Mesendoderm (in vitro differentiated cells): ENCODE results near the gene NIPBL.
"Not testable (repeated sequence)": the region's sequence is repeated elsewhere in the genome, so short reads cannot be mapped to it uniquely, and the experiment has no call there.

ENCODE experiments used
- DNase-seq: peaks from one replicate; pipeline ENCODE4 v3.0.0; 2013
- H2AK5ac ChIP-seq: 2 replicates; pipeline ENCODE4 v1.6.1; 2013; ENCODE audit warnings: low read length, inconsistent platforms
- H2BK120ac ChIP-seq: 2 replicates; pipeline ENCODE4 v1.6.1; 2013; ENCODE audit warnings: low read depth, mild to moderate bottlenecking, low read length, moderate library complexity, mixed read lengths
- H2BK15ac ChIP-seq: replicated peaks from 2 replicates; pipeline ENCODE4 v1.6.1; 2013; ENCODE audit warnings: low read depth, mild to moderate bottlenecking, moderate library complexity
- H2BK5ac ChIP-seq: 2 replicates; pipeline ENCODE4 v1.6.1; 2013; ENCODE audit warnings: low read length, inconsistent platforms
- H3K18ac ChIP-seq: 2 replicates; pipeline ENCODE4 v1.6.1; 2013; ENCODE audit warnings: mild to moderate bottlenecking, low read length, mixed read lengths
- H3K23ac ChIP-seq: one replicate; pipeline ENCODE4 v1.6.1; 2013; ENCODE audit warnings: low read length
- H3K27ac ChIP-seq: 2 replicates; pipeline ENCODE4 v1.5.1; 2013; ENCODE audit warnings: low read depth, mild to moderate bottlenecking, inconsistent platforms, low read length, moderate library complexity
- H3K27me3 ChIP-seq: 2 replicates; pipeline ENCODE4 v1.6.1; 2013; ENCODE audit warnings: low read length, control low read depth, mild to moderate bottlenecking, inconsistent platforms; ENCODE audit not compliant: insufficient read depth, poor library complexity
- H3K36me3 ChIP-seq: 2 replicates; pipeline ENCODE4 v1.6.1; 2013; ENCODE audit warnings: low read length, inconsistent platforms; ENCODE audit not compliant: control insufficient read depth, insufficient read depth
- H3K4ac ChIP-seq: one replicate; pipeline ENCODE4 v1.6.1; 2013; ENCODE audit warnings: low read depth, mild to moderate bottlenecking, low read length, moderate library complexity
- H3K4me1 ChIP-seq: 2 replicates; pipeline ENCODE4 v1.6.1; 2013; ENCODE audit warnings: low read depth, low read length, inconsistent platforms; ENCODE audit not compliant: control insufficient read depth
- H3K4me2 ChIP-seq: 2 replicates; pipeline ENCODE4 v1.6.1; 2013; ENCODE audit warnings: low read length
- H3K4me3 ChIP-seq: 2 replicates; pipeline ENCODE4 v1.5.1; 2013; ENCODE audit warnings: mild to moderate bottlenecking, low read length
- H3K56ac ChIP-seq: one replicate; pipeline ENCODE4 v1.6.1; 2013; ENCODE audit warnings: low read length
- H3K79me1 ChIP-seq: 2 replicates; pipeline ENCODE4 v1.6.1; 2013; ENCODE audit warnings: low read length, inconsistent platforms
- H3K79me2 ChIP-seq: 2 replicates; pipeline ENCODE4 v1.6.1; 2013; ENCODE audit warnings: mild to moderate bottlenecking, low read length; ENCODE audit not compliant: control insufficient read depth, insufficient read depth
- H3K9ac ChIP-seq: 2 replicates; pipeline ENCODE4 v1.6.1; 2013; ENCODE audit warnings: low read length, inconsistent platforms
- H4K5ac ChIP-seq: one replicate; pipeline ENCODE4 v1.6.1; 2013; ENCODE audit warnings: low read length
- H4K8ac ChIP-seq: one replicate; pipeline ENCODE4 v1.6.1; 2013; ENCODE audit warnings: low read depth, mild to moderate bottlenecking, control low read depth, low read length, moderate library complexity
- WGBS: extraction: QIAGEN DNeasy Blood & Tissue Kit; methylation state at CpG from one replicate; pipeline ENCODE4 v1.1.7; 2013; ENCODE audit warnings: low lambda C conversion rate, missing lambda C conversion rate; ENCODE audit not compliant: insufficient coverage; ENCODE audit errors: extremely low coverage; 5-methylcytosine and 5-hydroxymethylcytosine counted together

The NIPBL gene

DNA sequence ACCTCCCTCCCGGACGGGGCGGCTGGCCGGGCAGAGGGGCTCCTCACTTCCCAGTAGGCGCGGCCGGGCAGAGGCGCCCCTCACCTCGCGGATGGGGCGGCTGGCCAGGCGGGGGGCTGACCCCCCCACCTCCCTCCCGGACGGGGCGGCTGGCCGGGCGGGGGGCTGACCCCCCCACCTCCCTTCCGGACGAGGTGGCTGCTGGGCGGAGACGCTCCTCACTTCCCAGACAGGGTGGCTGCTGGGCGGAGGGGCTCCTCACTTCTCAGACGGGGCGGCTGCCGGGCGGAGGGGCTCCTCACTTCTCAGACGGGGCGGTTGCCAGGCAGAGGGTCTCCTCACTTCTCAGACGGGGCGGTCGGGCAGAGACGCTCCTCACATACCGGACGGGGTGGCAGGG lies 136.6 kb downstream of the NIPBL start:
- not testable (repeated sequence) for H3K18ac ChIP-seq, DNase-seq, H3K4me3 ChIP-seq, H3K36me3 ChIP-seq, H3K4ac ChIP-seq, H2BK5ac ChIP-seq, H3K4me1 ChIP-seq, H3K23ac ChIP-seq, H2BK15ac ChIP-seq, H2AK5ac ChIP-seq, H3K79me2 ChIP-seq, H4K5ac ChIP-seq, H3K56ac ChIP-seq, H3K27me3 ChIP-seq, H4K8ac ChIP-seq, H3K4me2 ChIP-seq, H3K27ac ChIP-seq, H2BK120ac ChIP-seq, H3K9ac ChIP-seq, H3K79me1 ChIP-seq
- no CpG with 5 or more reads among the region's 34 CpGs for WGBS

DNA sequence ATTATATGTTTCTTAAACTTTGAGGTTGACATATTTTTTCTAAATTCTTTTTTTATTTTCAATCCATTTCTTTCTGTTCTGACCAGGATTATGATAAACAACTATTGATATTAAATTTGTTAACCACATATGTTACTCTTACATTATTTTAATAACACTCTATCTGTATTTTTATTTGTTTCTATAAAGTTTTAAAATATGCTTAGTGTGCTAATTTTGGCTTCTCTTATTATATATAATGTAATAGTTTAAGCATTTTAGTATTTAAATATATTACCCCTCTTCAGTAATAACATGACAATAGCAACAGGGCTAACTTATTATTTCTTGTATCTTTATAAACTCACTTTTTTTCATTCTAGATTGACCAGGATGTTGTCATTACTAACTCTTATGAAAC lies 137.8 kb downstream of the NIPBL start:
- Histone ChIP-seq H3K9ac (no peak overlapping the region), H3K79me1 (no peaks in the 10 kb centered on the region), H3K56ac (no peak overlapping the region), H3K18ac (no peak overlapping the region), H3K27ac (no peak overlapping the region), H2BK15ac (no peak overlapping the region), H3K36me3 (no peaks in the 10 kb centered on the region), H2AK5ac (no peak overlapping the region), H4K8ac (no peak overlapping the region), H3K27me3 (no peaks in the 10 kb centered on the region), H2BK5ac (no peak overlapping the region), H3K4me1 (no peaks in the 10 kb centered on the region), H2BK120ac (no peak overlapping the region), H3K4ac (no peak overlapping the region), H4K5ac (no peak overlapping the region), H3K4me3 (no peak overlapping the region), H3K79me2 (no peaks in the 10 kb centered on the region), H3K4me2 (no peak overlapping the region), H3K23ac (no peak overlapping the region)
- DNase-seq: no peak

DNA sequence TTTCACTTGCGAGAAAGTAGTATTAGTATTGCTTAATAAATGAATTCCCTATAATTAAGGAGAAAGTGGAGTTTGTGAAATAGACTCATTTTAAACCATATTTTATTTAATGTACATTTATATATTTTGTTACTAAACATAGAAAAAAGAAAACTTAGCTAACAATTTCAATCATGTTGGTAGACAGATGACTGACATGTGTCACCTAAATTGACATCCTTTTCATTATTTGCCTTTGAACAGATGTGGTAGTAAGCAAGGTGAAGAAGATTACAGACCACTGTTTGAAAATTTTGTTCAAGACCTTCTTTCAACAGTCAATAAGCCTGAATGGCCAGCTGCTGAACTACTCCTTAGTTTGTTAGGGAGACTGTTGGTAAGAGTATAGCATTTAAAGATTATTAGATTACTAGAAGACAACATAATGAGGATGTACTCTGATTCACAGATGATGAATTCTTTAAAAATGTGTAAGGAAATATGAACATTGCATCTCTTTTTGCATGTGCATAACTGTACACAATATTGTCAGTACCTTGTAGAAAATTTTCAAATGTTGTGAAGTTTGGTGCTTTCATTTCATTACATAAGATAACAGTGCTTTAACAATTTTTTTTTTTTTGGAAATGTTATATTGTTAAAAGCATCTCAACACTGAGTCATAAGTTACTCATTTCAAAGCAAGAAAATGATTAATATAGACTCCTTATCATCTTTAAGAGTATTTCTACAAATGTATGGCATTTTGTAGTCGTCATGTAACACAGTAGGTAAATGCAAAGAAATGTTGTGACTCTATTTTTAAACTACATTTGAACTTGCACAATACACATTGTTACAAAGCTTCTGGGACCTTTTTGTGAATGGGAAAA lies 139.5 kb downstream of the NIPBL start:
- H3K36me3 ChIP-seq: no peaks in the 10 kb centered on the region
- no peak overlapping the region for H3K56ac ChIP-seq
- no peak overlapping the region for H3K9ac ChIP-seq
- H2BK5ac ChIP-seq: no peak overlapping the region
- H3K4me2 ChIP-seq: no peak overlapping the region
- no peak overlapping the region for H3K18ac ChIP-seq
- no peak for DNase-seq
- no peak overlapping the region for H3K27ac ChIP-seq
- no peak overlapping the region for H3K23ac ChIP-seq
- H3K4me1 ChIP-seq: no peaks in the 10 kb centered on the region
- H3K79me1 ChIP-seq: no peaks in the 10 kb centered on the region
- H4K5ac ChIP-seq: no peak overlapping the region
- H3K79me2 ChIP-seq: no peaks in the 10 kb centered on the region
- H4K8ac ChIP-seq: no peak overlapping the region
- H3K27me3 ChIP-seq: no peaks in the 10 kb centered on the region
- WGBS: no CpG with 5 or more reads among the region's 2 CpGs
- H3K4me3 ChIP-seq: no peak overlapping the region
- no peak overlapping the region for H2AK5ac ChIP-seq
- no peak overlapping the region for H2BK120ac ChIP-seq
- H3K4ac ChIP-seq: no peak overlapping the region
- no peak overlapping the region for H2BK15ac ChIP-seq

DNA sequence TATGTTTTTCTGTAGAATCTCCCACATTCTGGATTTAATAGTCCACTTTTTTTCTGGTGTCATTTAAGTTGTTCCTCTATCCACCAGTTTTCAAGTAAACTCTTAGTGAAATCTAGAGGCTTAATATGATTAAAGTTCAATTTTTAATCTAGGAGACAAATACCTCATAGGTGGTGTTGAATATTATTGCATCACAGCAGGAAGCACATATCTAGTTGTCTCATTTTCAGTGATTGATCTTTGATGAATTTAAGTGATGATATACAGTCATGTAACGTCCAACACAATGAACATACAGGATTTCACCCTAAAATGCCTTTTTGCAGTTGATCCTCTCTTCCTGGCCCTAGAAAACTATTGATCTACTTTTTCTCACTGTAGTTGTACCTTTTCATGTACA lies 152.3 kb downstream of the NIPBL start:
- H4K8ac ChIP-seq: no peak overlapping the region
- no peak overlapping the region for H2BK15ac ChIP-seq
- H2BK120ac ChIP-seq: no peak overlapping the region
- H3K36me3 ChIP-seq: no peaks in the 10 kb centered on the region
- no CpG with 5 or more reads among the region's 1 CpG for WGBS
- H2AK5ac ChIP-seq: no peak overlapping the region
- H4K5ac ChIP-seq: no peak overlapping the region
- H3K79me2 ChIP-seq: no peaks in the 10 kb centered on the region
- no peaks in the 10 kb centered on the region for H3K79me1 ChIP-seq
- no peak overlapping the region for H3K27ac ChIP-seq
- H3K9ac ChIP-seq: no peak overlapping the region
- H3K23ac ChIP-seq: no peak overlapping the region
- no peak overlapping the region for H3K56ac ChIP-seq
- DNase-seq: no peak
- no peaks in the 10 kb centered on the region for H3K4me1 ChIP-seq
- no peak overlapping the region for H3K18ac ChIP-seq
- H3K4me3 ChIP-seq: no peak overlapping the region
- no peaks in the 10 kb centered on the region for H3K27me3 ChIP-seq
- no peak overlapping the region for H3K4ac ChIP-seq
- no peak overlapping the region for H2BK5ac ChIP-seq
- H3K4me2 ChIP-seq: no peak overlapping the region

DNA sequence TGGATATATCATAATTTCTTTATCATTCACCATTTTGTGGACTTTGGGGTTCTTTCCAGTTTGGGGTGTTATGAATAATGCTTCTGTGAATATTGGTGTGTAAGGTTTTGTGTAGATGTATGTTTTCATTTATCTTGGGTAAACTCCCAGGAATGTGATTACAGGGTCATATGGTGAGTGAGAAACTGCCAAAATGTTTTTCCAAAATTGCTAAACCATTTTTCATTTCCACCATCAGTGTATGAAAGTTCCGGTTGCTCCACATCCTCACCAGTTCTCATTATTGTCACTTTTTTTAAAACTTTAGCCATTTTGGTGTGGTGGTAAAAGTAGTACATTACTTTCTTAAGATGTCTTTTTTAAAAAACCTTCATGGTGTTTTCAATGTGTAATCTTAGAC lies 152.9 kb downstream of the NIPBL start:
- Histone ChIP-seq H3K4me2 (no peak overlapping the region), H4K5ac (no peak overlapping the region), H3K4me3 (no peak overlapping the region), H3K4ac (no peak overlapping the region), H2BK5ac (no peak overlapping the region), H3K4me1 (no peaks in the 10 kb centered on the region), H3K27ac (no peak overlapping the region), H3K23ac (no peak overlapping the region), H3K79me2 (no peaks in the 10 kb centered on the region), H2BK120ac (no peak overlapping the region), H3K9ac (no peak overlapping the region), H3K18ac (no peak overlapping the region), H2BK15ac (no peak overlapping the region), H3K56ac (no peak overlapping the region), H3K36me3 (no peaks in the 10 kb centered on the region), H3K79me1 (no peaks in the 10 kb centered on the region), H3K27me3 (no peaks in the 10 kb centered on the region), H4K8ac (no peak overlapping the region), H2AK5ac (no peak overlapping the region)
- no CpG with 5 or more reads among the region's 1 CpG for WGBS
- DNase-seq: no peak

DNA sequence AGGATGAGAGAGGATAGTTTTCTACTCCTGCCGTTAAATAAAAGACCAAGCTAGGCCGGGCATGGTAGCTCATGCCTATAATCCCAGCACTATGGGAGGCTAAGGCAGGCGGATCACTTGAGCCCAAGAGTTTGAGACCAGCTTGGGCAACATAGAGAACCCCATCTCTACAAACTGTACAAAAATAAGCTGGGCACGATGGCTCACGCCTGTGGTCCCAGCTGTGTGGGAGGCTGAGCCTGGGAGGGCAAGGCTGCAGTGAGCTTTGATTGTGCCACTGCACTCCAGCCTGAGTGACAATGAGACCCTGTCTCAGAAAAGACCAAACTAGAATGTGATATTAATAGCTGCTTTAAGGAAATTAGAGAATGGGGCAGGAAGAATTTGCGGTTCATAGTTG lies 158.4 kb downstream of the NIPBL start:
- WGBS: no CpG with 5 or more reads among the region's 6 CpGs

More for the DNA sequence above, 158.4 kb downstream of the NIPBL start:
- H3K9ac ChIP-seq: no peak overlapping the region
- H3K27ac ChIP-seq: no peak overlapping the region
- H4K5ac ChIP-seq: no peak overlapping the region
- no peak overlapping the region for H3K4me2 ChIP-seq
- H2BK15ac ChIP-seq: no peak overlapping the region
- H3K79me1 ChIP-seq: no peaks in the 10 kb centered on the region
- no peak overlapping the region for H3K4me3 ChIP-seq
- no peak overlapping the region for H2BK120ac ChIP-seq
- no peak overlapping the region for H3K56ac ChIP-seq
- no peaks in the 10 kb centered on the region for H3K4me1 ChIP-seq
- no peaks in the 10 kb centered on the region for H3K27me3 ChIP-seq
- H3K23ac ChIP-seq: no peak overlapping the region
- DNase-seq: no peak
- no peak overlapping the region for H3K18ac ChIP-seq
- no peaks in the 10 kb centered on the region for H3K79me2 ChIP-seq
- H3K36me3 ChIP-seq: no peaks in the 10 kb centered on the region
- no peak overlapping the region for H2BK5ac ChIP-seq
- no peak overlapping the region for H2AK5ac ChIP-seq
- H3K4ac ChIP-seq: no peak overlapping the region
- H4K8ac ChIP-seq: no peak overlapping the region
